GM12878 (cell line): ENCODE results near the gene SEMA7A.

Experiments used
- BCLAF1 ChIP-seq: fragments of 450-650 bp; IDR thresholded peaks from 2 replicates; pipeline ENCODE4 v1.6.1; 2017; ENCODE audit warnings: antibody characterized with exemption, mild to moderate bottlenecking, moderate library complexity
- CTCF ChIP-seq, 3 experiments: IDR thresholded peaks in 2 of 3; conservative IDR thresholded peaks in 1 of 3; 2 replicates each; pipeline ENCODE4 v1.5.1; 2011; ENCODE audit warnings: low read depth in 3 of 3, low read length in 3 of 3, mild to moderate bottlenecking in 3 of 3, control low read depth in 2 of 3, moderate library complexity in 2 of 3, inconsistent platforms in 1 of 3, mixed read lengths in 1 of 3; ENCODE audit not compliant: control insufficient read depth in 2 of 3, insufficient read depth in 1 of 3; ENCODE audit errors: extremely low read depth in 1 of 3
- E2F8 ChIP-seq: fragments of 450-650 bp; IDR thresholded peaks from 2 replicates; pipeline ENCODE4 v1.6.1; 2018; ENCODE audit warnings: mild to moderate bottlenecking, low read depth, moderate library complexity; ENCODE audit not compliant: partially characterized antibody
- EP300 ChIP-seq, 2 experiments: fragments of 150-350 bp in 1 of 2; IDR thresholded peaks; 2 replicates each; pipeline ENCODE4 v1.6.1; 2011 to 2012; ENCODE audit warnings: low read depth in 2 of 2, low read length in 2 of 2, borderline replicate concordance in 1 of 2, improper control_type of control experiment in 1 of 2, inconsistent platforms in 1 of 2; ENCODE audit not compliant: control insufficient read depth in 1 of 2
- NFXL1 ChIP-seq: fragments of 450-650 bp; IDR thresholded peaks from 2 replicates; pipeline ENCODE4 v1.6.1; 2017; ENCODE audit warnings: antibody characterized with exemption, mild to moderate bottlenecking, borderline replicate concordance
- POLR2A ChIP-seq: IDR thresholded peaks from 2 replicates; pipeline ENCODE4 v1.6.1; 2011; ENCODE audit warnings: low read depth, mild to moderate bottlenecking, low read length
- RFX5 ChIP-seq: IDR thresholded peaks from 2 replicates; pipeline ENCODE4 v1.6.1; 2011; ENCODE audit warnings: low read depth, low read length, improper control_type of control experiment
- SUZ12 ChIP-seq: fragments of 200-600 bp; sonication (generic); IDR thresholded peaks from one replicate; pipeline ENCODE4 v1.6.1; 2018; ENCODE audit warnings: antibody characterized with exemption, mild to moderate bottlenecking; ENCODE audit not compliant: unreplicated experiment

GRCh38 chr15:74442604-74443003, 8.8 kb upstream of the SEMA7A start:
- TF ChIP-seq SUZ12, result no peak
- TF ChIP-seq BCLAF1, result no peak
- TF ChIP-seq EP300 (IDR thresholded peaks at IDR 0.05; ENCODE audit: borderline replicate concordance in 1 of 2, control insufficient read depth in 1 of 2, low read depth in 2 of 2, low read length in 2 of 2), result no peak
- TF ChIP-seq POLR2A, result no peak
- no peak for TF ChIP-seq RFX5
- no peak for TF ChIP-seq CTCF (IDR thresholded peaks at IDR 0.05 in 2 of 3, conservative IDR thresholded peaks at IDR 0.05 in 1 of 3; ENCODE audit: control insufficient read depth in 2 of 3, extremely low read depth in 1 of 3, insufficient read depth in 1 of 3, low read depth in 3 of 3, low read length in 3 of 3)
- TF ChIP-seq E2F8, result no peak
- no peak for TF ChIP-seq NFXL1
